Mucosa of descending colon (tissue), 3 donors: Measurements from ENCODE around the gene SLC30A7. TPM values are rescaled to one million over a fixed set of nuclear protein-coding genes. Genes with fewer than 3 reads are reported as not detected.
"Not testable (repeated sequence)": the region's sequence is repeated elsewhere in the genome, so short reads cannot be mapped to it uniquely, and the experiment has no call there.

Experiments used
- ATAC-seq: fragments of 200-7000 bp; cut with Tn5 transposase; one replicate; pipeline ENCODE4 v1.9.1; 2020; ENCODE audit warnings: mild to moderate bottlenecking, moderate library complexity
- DNase-seq, 3 donors: peaks; one replicate each; pipeline ENCODE4 v3.0.0-alpha.2; 2020
- H3K36me3 ChIP-seq: fragments of 200-600 bp; one replicate; pipeline ENCODE4 v1.8.0; 2021; ENCODE audit warnings: low read depth, mild to moderate bottlenecking
- H3K4me1 ChIP-seq: fragments of 200-600 bp; one replicate; pipeline ENCODE4 v1.8.0; 2021; ENCODE audit warnings: low read depth, mild to moderate bottlenecking
- H3K4me3 ChIP-seq: fragments of 200-600 bp; one replicate; pipeline ENCODE4 v1.8.0; 2021; ENCODE audit warnings: mild to moderate bottlenecking
- H3K9me3 ChIP-seq: fragments of 200-600 bp; one replicate; pipeline ENCODE4 v1.8.0; 2021; ENCODE audit warnings: mild to moderate bottlenecking
- CTCF ChIP-seq: fragments of 200-600 bp; IDR thresholded peaks from one replicate; pipeline ENCODE4 v1.8.0; 2022; ENCODE audit warnings: antibody characterized with exemption, mild to moderate bottlenecking
- intact Hi-C, 2 donors: fragments of 100-400 bp; cut with DNase I in 1 of 2; cut with micrococcal nuclease in 1 of 2; formaldehyde crosslinking; loops; one replicate each; pipeline versions ENCODE4 v1.11.0 to v1.11.1; 2022; cut with DNase I, micrococcal nuclease
- total RNA-seq, 3 donors: library from RNA; stranded (reverse); fragmentation: NEBNext Ultra II Directional in 2 of 3; extraction: Animal tissue kit (Norgen Biotek cat#: 25700) in 2 of 3; gene quantifications; one replicate each; pipeline versions ENCODE4 v1.2.1 to v1.2.4, GENCODE V29; 2021 to 2023
- donor health status: DM: no; HTN: no; CAD: no; lungs with moderate emphysema.
- donor health status: DM: no; HTN: no; CAD: no.
- donor health status: DM: no; HTN: yes; CAD: no.

The SLC30A7 gene
- total RNA-seq, 3 donors from 2014 or later, result 27.3 to 37.0 (median 35.7) TPM

GRCh38 chr1:100950337-100950736 is 54.4 kb downstream of the SLC30A7 start:
- no peak for DNase-seq
- Histone ChIP-seq H3K4me3 (no peak overlapping the region), H3K4me1 (peaks cover 17% of the 10 kb centered on the region), H3K36me3 (no peaks in the 10 kb centered on the region), H3K9me3 (no peaks in the 10 kb centered on the region)
- no peak for ATAC-seq
- intact Hi-C loops, result no loop called here
- TF ChIP-seq CTCF, result no peak

DNA sequence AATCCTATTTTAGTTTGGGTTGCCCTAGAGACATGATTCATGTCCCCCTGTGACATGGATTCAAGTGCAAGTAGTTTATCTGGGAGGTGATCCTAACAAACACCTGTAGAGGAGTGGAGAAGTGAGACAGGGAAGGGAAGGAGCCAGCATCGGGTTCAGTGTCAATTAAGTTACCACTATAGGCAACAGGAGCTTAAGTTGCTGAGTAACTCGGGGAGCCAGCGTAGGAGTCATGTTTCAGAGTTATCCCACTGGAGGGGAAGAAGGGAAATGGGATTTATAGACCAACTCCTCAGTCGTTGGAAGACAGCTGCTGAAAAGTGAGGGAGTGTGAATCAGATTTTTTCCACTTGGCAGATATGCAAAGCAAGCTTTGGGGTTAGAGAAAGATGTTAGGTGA is 54.9 kb downstream of the SLC30A7 start:
- ATAC-seq, result no peak
- Histone ChIP-seq H3K9me3 (no peaks in the 10 kb centered on the region), H3K36me3 (no peaks in the 10 kb centered on the region), H3K4me3 (no peak overlapping the region), H3K4me1 (peaks cover 17% of the 10 kb centered on the region)
- DNase-seq, result no peak
- intact Hi-C loops, result no loop called here
- TF ChIP-seq CTCF, result no peak

DNA sequence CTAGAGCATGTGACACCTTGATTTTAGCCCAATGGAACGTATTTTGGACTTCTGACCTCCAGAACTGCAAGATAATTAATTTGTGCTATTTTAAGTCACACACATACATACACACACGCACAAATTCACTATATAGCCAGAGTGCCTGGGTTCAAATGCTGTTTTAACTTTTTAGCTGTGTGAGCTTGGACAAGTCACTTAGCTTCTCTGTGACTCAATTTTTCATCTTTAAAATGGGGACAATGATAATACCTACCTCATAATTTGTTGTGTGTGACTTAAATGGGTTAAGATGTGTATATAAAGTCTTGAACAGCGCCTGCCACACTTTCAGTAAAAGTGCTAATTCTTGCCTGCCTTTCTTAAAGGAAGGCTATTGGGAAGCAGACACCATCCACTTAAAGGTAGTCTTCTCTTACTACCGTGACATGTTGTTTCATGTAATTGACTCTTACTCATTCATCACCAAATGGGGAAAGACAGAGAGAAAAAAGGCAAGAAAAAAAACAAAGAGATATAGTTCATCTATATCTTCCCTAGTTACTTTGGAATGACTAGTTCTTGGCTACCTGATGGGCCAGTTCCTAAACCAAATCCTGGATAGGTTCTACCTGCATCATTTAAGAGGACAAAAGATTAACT is 56.3 kb downstream of the SLC30A7 start:
- H3K4me1 ChIP-seq, result peaks cover 17% of the 10 kb centered on the region
- ATAC-seq, result no peak
- H3K9me3 ChIP-seq, result no peaks in the 10 kb centered on the region
- DNase-seq, result no peak
- no peak overlapping the region for H3K4me3 ChIP-seq
- intact Hi-C loops, result no loop called here
- TF ChIP-seq CTCF, result no peak
- no peaks in the 10 kb centered on the region for H3K36me3 ChIP-seq

DNA sequence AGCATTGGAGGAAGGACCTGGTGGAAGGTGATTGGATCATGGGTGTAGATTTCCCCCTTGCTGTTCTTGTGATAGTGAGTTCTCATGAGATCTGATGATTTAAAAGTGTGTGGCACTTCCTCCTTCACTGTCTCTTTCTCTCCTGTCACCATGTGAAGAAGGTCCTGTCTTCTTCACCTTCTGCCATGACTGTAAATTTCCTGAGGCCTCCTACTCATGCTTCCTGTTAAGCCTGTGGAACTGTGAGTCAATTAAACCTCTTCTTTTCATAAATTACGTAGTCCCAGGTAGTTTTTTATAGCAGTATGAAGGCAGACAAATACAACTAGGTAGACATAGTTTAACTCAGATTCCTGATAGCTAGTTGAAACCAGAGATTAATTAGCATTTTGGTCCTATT is 57.1 kb downstream of the SLC30A7 start:
- intact Hi-C loops, H3K9me3 ChIP-seq, ATAC-seq: not testable (repeated sequence)

GRCh38 chr1:100953960-100954730 is 58.3 kb downstream of the SLC30A7 start:
- no peak overlapping the region for H3K4me3 ChIP-seq
- no peak for ATAC-seq
- no peak for TF ChIP-seq CTCF
- no peaks in the 10 kb centered on the region for H3K9me3 ChIP-seq
- peaks cover 10% of the 10 kb centered on the region for H3K4me1 ChIP-seq
- intact Hi-C loops, result no loop called here
- no peak for DNase-seq
- H3K36me3 ChIP-seq, result no peaks in the 10 kb centered on the region

More for the DNA sequence above, 57.1 kb downstream of the SLC30A7 start:
- peaks cover 17% of the 10 kb centered on the region for H3K4me1 ChIP-seq
- H3K36me3 ChIP-seq, H3K4me3 ChIP-seq, DNase-seq: not testable (repeated sequence)

- DNase-seq, result no peak
- no peak for TF ChIP-seq CTCF
- no peak for ATAC-seq
- no peaks in the 10 kb centered on the region for H3K36me3 ChIP-seq
- H3K4me1 ChIP-seq, result no peaks in the 10 kb centered on the region
- H3K9me3 ChIP-seq, result no peaks in the 10 kb centered on the region
- intact Hi-C loops, result no loop called here
- H3K4me3 ChIP-seq, result no peak overlapping the region
Observed at GRCh38 chr1:100955322-100955721, 59.4 kb downstream of the SLC30A7 start.
